Ecto neural progenitor cell (in vitro differentiated cells): ENCODE measurements around the gene CKLF.
"Not testable (repeated sequence)": the region's sequence is repeated elsewhere in the genome, so short reads cannot be mapped to it uniquely, and the experiment has no call there.

ENCODE experiments used
- DNase-seq: peaks from one replicate; pipeline ENCODE4 v3.0.0-alpha.2; 2018; ENCODE audit warnings: low spot score

Gene CKLF

DNA sequence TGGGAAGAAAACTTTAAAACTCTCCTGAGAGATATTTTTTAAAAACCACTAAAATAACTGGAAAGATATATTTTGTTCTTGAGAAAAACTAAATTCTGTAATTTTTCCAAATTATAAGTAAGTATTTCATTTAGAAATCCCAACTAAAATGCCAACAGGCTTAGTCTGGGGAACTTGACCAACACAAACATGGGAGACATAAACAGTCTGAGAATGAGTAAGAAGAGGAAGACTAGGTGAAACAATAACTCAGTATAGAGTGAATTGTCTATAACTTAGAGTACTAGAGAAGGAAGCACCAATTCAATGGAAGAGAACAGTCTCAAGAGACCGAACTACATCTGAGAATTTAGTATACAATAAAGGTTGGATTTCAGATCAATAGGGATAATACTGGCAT is 16.8 kb downstream of the CKLF start:
- no peak for DNase-seq

DNA sequence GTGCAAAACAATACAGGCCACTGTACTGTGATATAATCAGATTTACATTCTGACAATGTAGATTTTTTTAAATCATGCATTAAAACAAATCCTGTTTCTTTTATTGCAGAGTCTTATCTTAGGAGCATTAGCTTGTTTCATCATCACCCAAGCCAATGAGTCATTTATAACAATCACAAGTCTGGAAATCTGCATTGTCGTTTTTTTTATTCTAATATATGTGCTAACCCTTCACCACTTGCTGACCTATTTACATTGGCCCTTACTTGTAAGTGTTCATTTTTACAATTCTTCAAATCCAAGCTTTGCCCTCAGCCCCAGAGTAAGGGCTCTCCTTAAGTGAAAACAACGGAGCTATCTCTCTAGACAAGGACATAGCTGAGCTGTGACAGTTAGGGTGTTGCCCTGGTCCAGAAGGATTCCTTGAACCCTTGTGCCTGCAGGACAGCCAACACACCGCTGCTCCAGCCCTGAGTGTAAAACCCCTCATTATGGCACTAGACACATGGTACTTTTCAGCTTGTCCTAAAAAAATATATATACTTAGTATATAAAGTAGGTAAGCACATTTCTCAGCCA is 17.5 kb downstream of the CKLF start:
- no peak for DNase-seq

DNA sequence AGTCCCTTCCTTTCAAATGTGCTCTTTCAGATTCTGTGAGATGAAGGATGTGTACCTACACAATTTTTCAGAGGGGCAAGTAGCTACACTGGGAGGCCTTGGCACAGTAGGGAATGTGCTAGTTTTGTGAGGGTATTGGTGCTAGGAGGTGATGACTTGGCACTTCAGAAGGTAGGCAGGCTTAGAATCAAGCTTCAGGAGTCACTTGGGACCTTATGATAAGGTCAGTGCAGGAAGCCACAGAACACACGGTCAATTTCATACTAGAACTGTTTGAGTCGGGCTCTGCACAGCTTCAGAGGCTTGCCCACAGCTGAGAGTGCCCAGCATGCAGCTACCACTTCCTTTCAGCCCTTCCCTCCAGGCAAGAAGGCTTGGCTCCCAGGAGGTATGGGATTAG is 20.0 kb downstream of the CKLF start:
- no peak for DNase-seq

DNA sequence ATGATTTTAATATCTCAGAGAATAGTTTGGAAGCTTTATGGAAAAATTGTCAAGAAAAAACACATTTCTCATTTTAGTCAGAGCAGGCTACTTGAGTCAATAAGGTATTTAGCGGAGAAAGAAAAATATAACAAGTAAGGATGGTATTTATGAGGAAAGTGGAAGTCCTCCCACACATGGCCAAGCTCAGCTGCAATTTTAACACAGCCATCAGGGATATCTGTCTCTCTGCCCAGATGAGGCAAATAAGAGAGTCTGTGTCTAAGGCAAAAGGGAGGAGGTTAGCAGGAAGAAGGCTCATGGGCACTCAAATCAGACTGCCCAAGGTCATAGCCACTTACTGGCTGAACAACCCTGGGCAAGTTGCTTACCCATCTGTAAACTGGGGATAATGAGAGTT is 21.7 kb downstream of the CKLF start:
- DNase-seq = no peak

DNA sequence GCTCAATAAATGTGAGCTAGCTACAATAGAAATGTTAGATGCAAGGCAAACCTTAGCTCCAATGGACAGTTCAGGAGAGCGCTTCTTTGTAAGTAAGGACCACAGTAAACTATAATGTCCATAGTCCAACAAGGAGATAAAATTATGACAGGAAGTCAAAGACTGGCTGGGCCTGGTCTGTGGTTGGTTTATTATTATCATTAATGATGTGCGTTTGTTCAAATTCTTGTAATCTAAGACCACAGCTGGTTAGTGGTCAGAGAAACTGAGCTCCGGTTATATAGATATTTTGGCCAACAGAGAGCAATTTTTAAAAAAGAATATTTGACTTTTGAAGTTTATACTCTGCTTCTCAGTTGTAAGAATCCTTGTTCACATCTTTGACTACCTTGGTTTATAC is 22.2 kb downstream of the CKLF start:
- DNase-seq = no peak

DNA sequence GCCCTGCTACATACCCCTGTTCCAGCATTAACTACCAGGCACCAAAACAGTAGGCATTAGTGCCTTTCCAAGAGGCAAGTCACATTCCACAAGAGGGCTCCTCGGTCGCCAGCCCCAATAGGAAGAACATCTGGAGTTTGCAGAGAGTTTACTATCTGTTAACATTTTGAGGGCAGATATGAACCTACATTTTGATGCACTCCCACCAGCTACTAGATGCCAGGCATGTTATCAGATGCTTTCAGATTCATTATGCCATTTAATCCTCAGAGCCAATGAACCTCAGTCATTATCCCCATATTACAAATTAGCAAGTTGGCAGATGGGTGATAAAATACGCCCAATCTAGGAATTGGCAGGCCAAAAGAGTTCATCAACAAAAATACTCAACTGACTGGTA is 22.7 kb downstream of the CKLF start:
- no peak for DNase-seq

DNA sequence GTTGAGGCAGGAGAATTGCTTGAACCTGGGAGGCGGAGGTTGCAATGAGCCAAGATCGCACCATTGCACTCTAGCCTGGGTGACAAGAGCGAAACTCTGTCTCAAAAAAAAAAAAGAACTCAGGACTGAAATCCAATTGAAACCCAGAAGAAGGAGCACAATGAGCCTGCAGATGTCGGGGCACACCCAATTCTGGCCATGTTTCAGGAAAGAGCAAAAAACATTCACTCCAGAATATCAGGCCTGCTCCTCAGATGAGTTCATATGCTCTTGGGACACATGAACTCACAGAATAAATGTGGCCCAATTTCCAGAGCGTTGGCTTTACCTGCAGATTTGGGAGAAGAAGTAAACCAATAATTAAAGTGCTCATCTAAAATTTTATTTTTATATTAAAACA is 23.9 kb downstream of the CKLF start:
- no peak for DNase-seq

DNA sequence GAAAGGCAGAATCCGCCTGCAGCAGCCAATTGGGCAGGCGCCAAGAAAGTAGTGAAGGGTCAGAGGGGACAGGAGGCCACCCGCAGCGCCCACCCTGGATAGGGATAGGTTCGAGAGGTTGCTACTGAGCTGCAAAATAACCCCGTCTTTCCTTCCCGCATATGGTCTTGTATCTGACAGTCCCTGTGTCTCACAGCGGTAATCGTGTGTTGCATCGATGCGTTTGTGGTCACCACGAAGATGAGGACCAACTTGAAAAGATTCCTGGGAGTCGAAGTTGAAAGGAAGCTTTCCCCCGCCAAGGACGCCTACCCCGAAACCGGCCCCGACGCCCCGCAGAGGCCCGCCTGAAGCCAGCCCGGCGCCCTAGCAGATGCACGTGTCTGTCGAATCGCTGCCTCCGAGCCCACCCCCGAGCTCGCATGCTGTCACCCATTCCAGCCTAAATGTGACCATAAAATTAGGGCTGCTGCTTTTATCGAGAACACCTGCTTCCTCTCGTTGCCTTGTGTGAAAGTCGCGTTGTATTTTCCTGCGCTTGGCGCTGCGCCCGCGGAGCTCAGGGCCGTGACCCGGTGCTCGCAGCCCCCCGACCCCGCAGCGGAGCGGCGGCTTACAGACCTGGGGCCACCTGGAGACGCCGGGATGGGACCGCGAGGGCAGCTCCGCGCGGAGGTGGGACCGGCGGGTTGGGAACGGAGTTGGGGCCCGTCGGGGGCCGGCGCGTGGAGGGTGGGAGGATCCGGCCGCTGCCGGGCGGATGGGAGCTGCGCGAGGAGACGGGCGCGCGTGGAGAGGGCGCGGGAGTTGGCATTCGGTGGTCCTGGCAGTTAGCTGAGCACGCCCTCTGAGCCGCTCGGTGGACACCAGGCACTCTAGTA is 26.5 kb downstream of the CKLF start, which contains the start of gene CMTM2:
Gene CMTM2, plus strand, starts transcription at position 813 of the 881 bp plus-strand sequence. CDS start 145 bp downstream, outside the sequence.
- DNase-seq = no peak

DNA sequence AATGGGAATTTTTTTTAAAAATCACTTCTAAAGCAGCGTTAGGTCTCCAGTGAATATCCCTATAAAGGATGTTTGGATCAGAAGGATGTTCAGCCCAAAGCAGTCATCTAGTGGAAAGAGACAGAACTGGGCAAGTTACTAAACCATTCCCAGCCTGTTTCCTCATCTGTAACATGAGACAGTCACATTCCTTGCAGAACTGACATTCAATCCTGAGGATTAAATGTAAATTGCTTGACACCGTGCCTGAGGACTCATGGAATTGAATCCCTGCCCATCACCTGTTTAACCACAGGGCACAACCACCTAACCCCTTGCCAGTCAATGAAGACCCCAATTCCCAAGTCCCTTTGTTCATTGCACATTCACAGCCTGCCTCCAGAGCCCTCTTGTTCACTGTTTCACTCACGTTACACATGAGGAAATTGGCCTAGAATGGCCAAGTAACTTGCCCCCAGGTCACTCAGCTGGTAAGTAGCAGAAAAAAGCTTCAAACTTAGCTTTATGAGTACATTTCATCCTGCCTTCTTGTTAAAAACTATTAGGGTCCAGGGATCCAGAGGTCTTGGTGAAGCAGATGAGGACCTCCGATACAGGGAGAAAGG is 28.3 kb downstream of the CKLF start:
- DNase-seq = no peak

DNA sequence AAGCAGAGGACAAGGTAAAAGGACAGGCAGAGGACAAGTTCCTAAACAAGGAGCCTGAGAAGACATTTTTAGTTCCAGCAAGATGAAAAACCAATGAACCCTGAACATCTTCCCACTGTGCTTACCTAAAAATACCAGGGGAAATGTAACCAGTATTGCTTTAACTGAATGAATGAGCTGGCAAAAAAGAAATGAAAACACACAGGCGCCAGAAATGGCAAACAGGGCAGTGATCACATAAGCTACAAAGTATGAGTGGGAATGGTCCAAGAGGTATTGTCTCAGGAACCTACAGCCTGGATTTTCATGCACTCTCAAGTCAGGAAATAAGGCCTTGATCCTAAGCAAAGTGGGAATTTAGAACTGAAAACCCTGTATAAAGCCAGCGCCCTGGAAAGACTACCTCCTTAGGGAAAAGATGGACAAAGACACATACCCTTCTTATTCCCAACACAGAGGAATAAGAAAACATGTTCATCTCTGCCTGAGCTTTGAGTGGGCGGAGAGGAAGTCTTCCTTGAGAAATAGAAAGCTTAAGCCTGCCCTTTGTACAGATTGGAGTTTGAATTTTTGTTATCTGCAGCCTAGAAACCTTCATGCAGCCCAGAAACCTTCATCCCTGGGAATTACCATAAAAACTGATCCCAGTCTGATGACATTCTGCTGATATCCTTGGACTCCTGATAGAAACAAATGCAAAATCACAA is 29.0 kb downstream of the CKLF start:
- DNase-seq = no peak

DNA sequence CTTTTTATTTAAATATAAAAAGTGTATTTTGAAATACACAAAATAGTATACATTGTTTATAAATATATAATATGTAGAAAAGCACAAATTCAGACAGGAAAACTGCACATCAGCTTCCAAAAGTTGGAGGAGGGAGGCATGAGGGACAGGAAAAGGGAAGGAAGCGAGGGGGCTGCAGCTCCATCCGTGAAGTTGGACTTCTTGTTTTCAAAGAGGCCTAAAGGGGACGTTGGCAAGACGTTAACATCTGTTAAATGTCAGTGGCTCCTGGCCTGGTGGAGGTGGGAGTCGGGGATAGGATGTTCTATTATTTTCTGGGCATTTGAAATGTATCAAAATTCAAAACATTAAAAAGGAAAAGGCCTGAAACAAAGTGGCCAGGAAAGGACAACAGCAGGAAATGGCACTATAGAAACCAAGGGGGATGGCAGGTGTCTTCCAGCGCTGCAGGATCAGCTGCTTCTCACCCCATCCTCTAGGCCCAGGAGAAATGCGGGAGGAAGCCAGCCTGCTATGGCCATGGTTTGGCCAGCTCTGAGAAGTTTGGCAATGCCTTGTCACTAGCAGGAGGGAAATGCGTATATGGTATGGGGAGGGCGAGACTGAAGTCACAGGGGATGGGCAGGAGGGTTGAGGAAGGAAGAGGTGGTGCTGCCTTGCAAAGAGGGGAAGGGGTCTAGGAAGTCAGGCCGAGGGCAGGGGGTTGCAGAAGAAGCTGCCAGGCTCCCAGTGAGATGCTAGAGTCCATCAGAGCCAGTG is 33.3 kb downstream of the CKLF start:
- DNase-seq = no peak

DNA sequence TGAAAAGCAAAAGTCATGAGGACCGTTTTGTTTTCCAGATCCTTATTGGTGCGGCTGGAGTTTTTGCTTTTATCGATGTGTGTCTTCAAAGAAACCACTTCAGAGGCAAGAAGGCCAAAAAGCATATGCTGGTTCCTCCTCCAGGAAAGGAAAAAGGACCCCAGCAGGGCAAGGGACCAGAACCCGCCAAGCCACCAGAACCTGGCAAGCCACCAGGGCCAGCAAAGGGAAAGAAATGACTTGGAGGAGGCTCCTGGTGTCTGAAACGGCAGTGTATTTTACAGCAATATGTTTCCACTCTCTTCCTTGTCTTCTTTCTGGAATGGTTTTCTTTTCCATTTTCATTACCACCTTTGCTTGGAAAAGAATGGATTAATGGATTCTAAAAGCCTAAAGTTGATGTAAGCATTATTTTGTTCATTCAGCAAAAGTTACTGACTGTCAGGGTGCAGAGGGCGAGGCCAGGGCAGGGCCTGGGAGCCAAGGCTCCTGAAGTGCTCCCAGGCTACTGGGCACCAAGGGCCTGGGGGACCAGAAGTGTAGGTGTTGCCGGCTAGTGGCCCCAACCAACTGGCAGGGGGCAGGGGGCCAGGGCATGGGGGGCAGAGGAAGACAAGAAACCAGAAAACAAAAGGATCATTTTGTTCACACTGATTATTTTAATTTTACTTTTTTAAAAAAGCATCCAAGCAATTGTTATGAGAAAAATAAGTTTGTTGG is 35.7 kb downstream of the CKLF start:
- no peak for DNase-seq

DNA sequence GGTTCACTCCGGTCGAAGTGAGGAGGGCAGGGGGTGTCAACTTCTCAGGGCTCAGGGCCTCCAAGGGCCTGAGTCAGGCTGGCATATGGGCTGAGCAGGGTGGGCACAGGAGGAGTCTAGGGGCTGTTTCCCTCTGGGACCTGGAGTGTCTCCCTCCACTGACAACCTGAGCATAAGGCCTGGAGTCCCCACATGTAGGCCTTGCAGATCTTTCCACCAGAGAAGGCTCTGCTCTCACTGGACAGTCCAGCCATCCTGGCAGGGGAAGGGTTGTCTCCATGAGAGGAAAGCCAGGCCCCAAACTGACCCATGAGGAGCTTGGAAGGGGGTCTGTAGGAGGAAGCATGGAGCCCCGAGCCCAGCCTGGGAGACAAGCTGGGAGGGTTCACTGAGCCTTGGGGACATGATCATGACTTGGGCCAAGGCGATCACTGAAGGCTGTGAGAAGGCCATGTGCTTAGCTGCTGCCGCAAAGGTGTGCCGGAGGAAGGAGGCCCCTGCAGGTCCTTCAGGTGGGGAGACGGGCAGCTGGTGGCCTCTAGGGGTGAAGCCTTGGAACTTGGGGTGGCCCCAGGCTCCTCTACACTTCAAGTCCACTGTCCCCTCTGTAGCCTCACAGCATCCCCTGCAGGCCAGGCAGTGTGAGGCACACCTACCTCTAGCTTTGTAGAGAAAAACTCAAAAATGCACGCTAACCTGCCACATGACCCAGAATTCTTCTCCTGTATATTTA is 36.8 kb downstream of the CKLF start:
- DNase-seq = no peak

DNA sequence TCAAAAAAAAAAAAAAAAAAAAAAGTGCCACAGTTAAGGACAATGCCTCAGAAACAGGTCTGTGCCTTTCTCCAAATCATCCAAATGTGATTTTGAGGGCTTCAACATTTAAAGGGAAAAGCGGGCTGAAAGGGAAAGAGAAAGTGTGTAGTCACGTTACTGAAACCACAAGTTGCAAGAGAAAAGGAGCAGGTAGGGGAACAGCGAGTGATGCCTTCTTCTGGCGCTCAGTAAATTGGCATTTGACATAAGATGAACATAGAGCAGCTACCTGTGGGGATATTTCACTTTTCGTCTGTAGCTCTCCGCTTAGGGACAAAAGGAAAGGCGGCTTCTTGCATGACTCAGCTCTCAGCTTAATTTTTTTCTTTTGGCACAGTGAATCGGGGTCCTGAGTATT is 37.9 kb downstream of the CKLF start:
- DNase-seq = no peak

DNA sequence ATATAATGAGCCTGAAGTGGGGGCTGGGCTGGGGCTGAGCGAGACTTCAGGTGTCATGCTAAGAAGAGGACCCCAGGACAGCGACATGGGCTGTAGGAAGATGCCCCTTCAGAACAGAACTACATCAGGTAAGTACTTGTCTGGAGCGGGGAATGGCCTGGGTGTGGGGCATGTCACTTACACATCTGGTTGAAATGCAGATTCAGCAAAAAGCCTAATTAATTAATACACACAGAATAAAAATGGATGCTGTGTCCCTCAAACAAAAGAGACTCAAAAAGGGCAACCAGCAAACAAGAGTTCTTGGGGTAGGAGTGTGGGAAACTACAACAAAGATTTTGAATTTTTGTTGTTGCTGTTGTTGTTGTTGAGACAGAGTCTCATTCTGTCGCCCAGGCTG is 38.6 kb downstream of the CKLF start:
- no peak for DNase-seq

DNA sequence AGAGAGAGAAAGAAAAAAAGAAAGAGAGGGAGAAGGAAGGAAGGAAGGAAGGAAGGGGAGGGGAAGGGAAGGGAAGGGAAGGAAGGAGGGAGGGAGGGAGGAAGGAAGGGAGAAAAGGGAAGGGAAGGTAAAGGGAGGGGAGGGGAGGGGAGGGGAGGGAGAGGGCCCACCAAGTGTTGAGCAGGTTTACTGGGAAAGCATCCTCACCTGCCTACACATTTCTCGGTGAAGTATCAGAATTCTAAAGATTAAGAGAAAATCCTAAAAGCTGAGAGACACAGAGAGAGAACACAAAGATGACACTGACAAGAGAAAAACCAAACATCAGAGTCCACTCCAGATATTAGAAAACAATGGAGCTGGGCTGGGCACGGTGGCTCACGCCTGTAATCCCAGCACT is 39.9 kb downstream of the CKLF start:
- DNase-seq = no peak

DNA sequence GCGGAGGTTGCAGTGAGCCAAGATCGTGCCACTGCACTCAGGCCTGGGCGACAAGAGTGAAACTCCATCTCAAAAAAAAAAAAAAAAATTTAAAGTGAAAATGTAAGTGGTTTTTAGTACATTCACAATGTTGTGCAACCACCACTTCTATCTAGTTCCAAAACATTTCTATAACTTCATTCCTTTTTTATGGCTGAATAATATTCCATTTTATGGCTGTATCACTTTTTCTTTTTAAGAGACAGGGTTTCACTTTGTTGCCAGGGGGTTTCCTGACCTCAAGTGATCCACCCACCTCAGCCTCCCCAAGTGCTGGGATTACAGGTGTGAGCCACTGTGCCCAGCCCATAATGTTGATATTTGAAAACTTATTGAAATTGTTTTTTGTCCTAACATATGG is 40.4 kb downstream of the CKLF start:
- DNase-seq = no peak

DNA sequence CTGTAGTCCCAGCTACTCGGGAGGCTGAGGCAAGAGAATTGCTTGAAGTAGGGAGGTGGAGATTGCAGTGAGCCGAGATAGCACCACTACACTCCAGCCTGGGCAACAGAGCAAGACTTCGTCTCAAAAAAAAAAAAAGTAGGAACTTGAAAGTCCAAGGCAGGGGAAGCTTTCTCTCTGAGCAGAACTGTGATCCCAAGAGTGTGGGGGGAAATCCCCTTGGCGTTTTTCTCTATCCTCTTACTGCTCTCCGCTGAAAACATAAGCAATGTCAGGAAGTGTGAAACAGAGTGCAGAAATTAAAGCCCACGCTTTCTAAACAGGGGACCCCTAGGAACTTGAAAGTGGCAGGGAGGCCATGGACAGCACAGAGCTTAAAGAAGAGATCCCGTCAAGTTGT is 42.4 kb downstream of the CKLF start:
- no peak for DNase-seq

DNA sequence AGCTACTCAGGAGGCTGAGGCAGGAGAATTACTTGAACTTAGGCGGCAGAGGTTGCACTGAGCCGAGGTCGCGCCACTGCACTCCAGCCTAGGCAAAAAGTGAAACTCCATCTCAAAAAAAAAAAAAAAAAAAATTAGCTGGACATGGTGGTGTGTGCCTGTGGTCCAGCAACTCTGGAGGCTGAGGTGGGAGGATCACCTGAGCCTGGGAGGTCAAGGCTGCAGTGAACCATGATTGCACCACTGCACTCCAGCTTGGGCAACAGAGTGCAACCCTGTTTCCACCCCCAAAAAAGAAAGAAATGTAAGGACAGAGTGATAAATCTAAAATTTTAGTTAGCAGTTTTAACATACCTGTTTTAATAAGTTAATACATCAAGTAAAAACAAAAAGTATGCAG is 44.2 kb downstream of the CKLF start:
- DNase-seq = not testable (repeated sequence)

DNA sequence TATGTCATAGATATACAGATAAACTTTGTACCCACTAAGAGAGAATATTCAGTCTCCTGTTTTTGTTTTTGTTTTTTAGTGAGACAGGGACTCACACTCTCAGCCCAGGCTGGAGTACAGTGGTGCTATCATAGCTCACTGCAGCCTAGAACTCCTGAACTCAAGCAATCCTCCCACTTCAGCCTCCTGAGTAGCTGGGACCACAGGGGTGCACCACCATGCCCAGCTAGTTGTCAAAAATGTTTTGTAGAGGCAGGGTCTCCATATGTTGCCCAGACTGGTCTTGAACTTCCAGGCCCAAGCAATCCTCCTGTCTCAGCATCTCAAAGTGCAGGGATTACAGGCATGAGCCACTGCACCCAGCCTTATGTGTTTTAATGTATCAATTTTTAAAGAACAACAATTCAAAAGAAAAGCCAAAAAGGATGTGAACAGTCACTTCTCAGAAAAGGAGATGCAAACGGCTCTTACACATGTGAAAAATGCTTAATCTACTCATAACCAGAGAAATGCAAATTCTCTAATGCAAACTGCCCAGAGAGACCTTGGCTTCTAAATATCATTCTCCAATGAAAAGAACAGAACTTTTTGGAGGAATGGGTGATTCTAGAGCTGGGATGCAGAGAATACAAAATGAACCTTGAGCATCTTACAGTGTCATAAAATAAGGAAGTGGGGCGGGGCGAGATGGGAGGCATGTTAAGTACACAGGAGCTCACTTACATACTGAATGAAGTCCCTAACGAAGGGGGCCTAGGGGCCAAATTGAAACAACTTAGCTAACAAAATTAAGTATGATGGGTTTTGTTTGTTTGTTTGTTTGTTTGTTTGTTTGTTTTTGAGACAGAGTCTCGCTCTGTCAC is 44.8 kb downstream of the CKLF start:
- DNase-seq = no peak
